Measurements from ENCODE around the gene UGT1A5.

GRCh38 chr2:233689501-233689900 is 23.2 kb upstream of the UGT1A5 start:
- TF ChIP-seq CTCF (IDR thresholded peaks at IDR 0.05; ENCODE audit: poor library complexity, severe bottlenecking) (no peak), EZH2 (IDR thresholded peaks at IDR 0.05; ENCODE audit: borderline replicate concordance, insufficient read depth, low read length, poor library complexity, severe bottlenecking) (no peak), SMC3 (conservative IDR thresholded peaks at IDR 0.05; ENCODE audit: poor library complexity) (no peak), EP300 (conservative IDR thresholded peaks at IDR 0.05; ENCODE audit: poor library complexity, severe bottlenecking) (no peak), POLR2AphosphoS5 (IDR thresholded peaks at IDR 0.05) (no peak), REST (IDR thresholded peaks at IDR 0.05; ENCODE audit: borderline replicate concordance) (no peak), MXI1 (conservative IDR thresholded peaks at IDR 0.05; ENCODE audit: poor library complexity, severe bottlenecking) (no peak), RAD21 (conservative IDR thresholded peaks at IDR 0.05) (no peak), TAF1 (IDR thresholded peaks at IDR 0.05; ENCODE audit: low read depth) (no peak)

Data from neural cell (in vitro differentiated cells).